Upper lobe of left lung (tissue), 6 donors: Measurements from ENCODE around the gene KNCN. TPM values are rescaled to one million over a fixed set of nuclear protein-coding genes. Genes with fewer than 3 reads are reported as not detected.

Experiments used
- ATAC-seq, 2 donors: fragments of 200-7000 bp; cut with Tn5 transposase; one replicate each; pipeline ENCODE4 v1.9.1; 2022; ENCODE audit warnings: mild to moderate bottlenecking in 2 of 2, moderate library complexity in 2 of 2; ENCODE audit not compliant: low FRiP score in 2 of 2
- DNase-seq, 2 donors: peaks; one replicate each; pipeline ENCODE4 v3.0.0-alpha.2; 2019 to 2020
- H3K27ac ChIP-seq, 4 donors: fragments of 200-600 bp; sonication (generic); one replicate each; pipeline ENCODE4 v1.5.1; 2016 to 2019
- H3K27me3 ChIP-seq, 4 donors: fragments of 200-600 bp; sonication (generic); one replicate each; pipeline ENCODE4 v1.5.1; 2017 to 2019
- H3K36me3 ChIP-seq, 4 donors: fragments of 200-600 bp; sonication (generic); one replicate each; pipeline ENCODE4 v1.5.1; 2016 to 2019
- H3K4me1 ChIP-seq, 4 donors: fragments of 200-600 bp; sonication (generic); one replicate each; pipeline ENCODE4 v1.5.1; 2018 to 2019
- H3K4me3 ChIP-seq, 4 donors: fragments of 200-600 bp; sonication (generic); one replicate each; pipeline ENCODE4 v1.5.1; 2017 to 2019; ENCODE audit warnings: mild to moderate bottlenecking in 2 of 4, moderate library complexity in 1 of 4
- H3K9me3 ChIP-seq, 4 donors: fragments of 200-600 bp; sonication (generic); one replicate each; pipeline ENCODE4 v1.5.1; 2018 to 2019
- CTCF ChIP-seq, 6 experiments: fragments of 450-650 bp in 4 of 6; fragments of 200-600 bp in 2 of 6; sonication (generic) in 2 of 6; IDR thresholded peaks; one replicate each; pipeline ENCODE4 v1.5.1; 2016 to 2019; ENCODE audit warnings: antibody characterized with exemption in 6 of 6
- EP300 ChIP-seq, 4 donors: sonication (generic); formaldehyde crosslinking; IDR thresholded peaks; one replicate each; pipeline ENCODE4 v1.5.1; 2017; ENCODE audit warnings: antibody characterized with exemption in 4 of 4, control low read depth in 2 of 4
- POLR2A ChIP-seq, 4 donors: fragments of 450-650 bp; IDR thresholded peaks; one replicate each; pipeline ENCODE4 v1.5.1; 2016 to 2017; ENCODE audit warnings: antibody characterized with exemption in 4 of 4, mild to moderate bottlenecking in 2 of 4
- POLR2AphosphoS5 ChIP-seq, 2 donors: sonication (generic); formaldehyde crosslinking; IDR thresholded peaks; one replicate each; pipeline ENCODE4 v1.5.1; 2017; ENCODE audit warnings: antibody characterized with exemption in 2 of 2
- WGBS, 2 donors: methylation state at CpG; one replicate each; pipeline ENCODE4 v1.1.5; 2017 to 2018; 5-methylcytosine and 5-hydroxymethylcytosine counted together
- total RNA-seq, 6 donors: library from RNA; depleted of rRNA in 4 of 6; stranded (reverse); fragments of >200 nt in 4 of 6; gene quantifications; one replicate each; pipeline versions ENCODE4 v1.1.0 to v1.2.1, GENCODE V29; 2016 to 2021
- donor health status: DM: no; HTN: no; CAD: no; lungs with moderate emphysema.
- donor health status: DM: no; HTN: yes; CAD: no; lungs with severe emphysema.

The KNCN gene
- total RNA-seq, 6 donors from 2014 or later, result not detected

- peak overlapping the region in 3 of 4 donors; percentile 38 to 48 (median 43) for H3K4me3 ChIP-seq
These were observed 18.8 kb downstream of the KNCN start for GRCh38 chr1:46532498-46533178.

GRCh38 chr1:46532095-46532494, 19.4 kb downstream of the KNCN start:
- no peak overlapping the region for H3K27ac ChIP-seq
- no peaks in the 10 kb centered on the region for H3K9me3 ChIP-seq
- H3K4me3 ChIP-seq, result no peak overlapping the region
- no peak for DNase-seq
- no peak for ATAC-seq
- TF ChIP-seq POLR2A (IDR thresholded peaks at IDR 0.05) (no peak), POLR2AphosphoS5 (IDR thresholded peaks at IDR 0.05) (no peak), EP300 (IDR thresholded peaks at IDR 0.05) (no peak), CTCF (IDR thresholded peaks at IDR 0.05) (no peak)
- H3K27me3 ChIP-seq, result peaks cover 0 to 2% (median 0%) of the 10 kb centered on the region in 4 donors
- WGBS, 2 donors, result 63 to 73% methylated on average over 3 of the region's 3 CpGs
- H3K4me1 ChIP-seq, result peaks cover 5 to 15% (median 6%) of the 10 kb centered on the region in 4 donors
- H3K36me3 ChIP-seq, result no peaks in the 10 kb centered on the region

More at GRCh38 chr1:46532498-46533178, 18.8 kb downstream of the KNCN start:
- TF ChIP-seq CTCF (IDR thresholded peaks at IDR 0.05) (peak; percentile 37 to 67 (median 60)), POLR2A (IDR thresholded peaks at IDR 0.05) (no peak)
- Histone ChIP-seq H3K27me3 (peaks cover 0 to 2% (median 0%) of the 10 kb centered on the region in 4 donors), H3K36me3 (no peaks in the 10 kb centered on the region), H3K4me1 (peaks cover 5 to 15% (median 6%) of the 10 kb centered on the region in 4 donors), H3K27ac (no peak overlapping the region), H3K9me3 (no peaks in the 10 kb centered on the region)
- peak; percentile 47 to 96 for DNase-seq
- ATAC-seq, result peak in 1 of 2 donors; percentile 83
- 1 to 11% methylated on average over 5 to 16 of the region's 31 CpGs for WGBS, 2 donors

GRCh38 chr1:46530791-46531409, 20.5 kb downstream of the KNCN start:
- 47 to 62% methylated on average over 6 of the region's 6 CpGs for WGBS, 2 donors
- H3K27ac ChIP-seq, result no peak overlapping the region
- no peaks in the 10 kb centered on the region for H3K9me3 ChIP-seq
- DNase-seq (no peak), ATAC-seq (no peak)
- H3K27me3 ChIP-seq, result peaks cover 0 to 2% (median 0%) of the 10 kb centered on the region in 4 donors
- H3K4me1 ChIP-seq, result peaks cover 5 to 15% (median 6%) of the 10 kb centered on the region in 4 donors
- no peak for TF ChIP-seq POLR2A (IDR thresholded peaks at IDR 0.05)
- no peak for TF ChIP-seq POLR2AphosphoS5 (IDR thresholded peaks at IDR 0.05)
- no peak for TF ChIP-seq CTCF (IDR thresholded peaks at IDR 0.05)
- no peak for TF ChIP-seq EP300 (IDR thresholded peaks at IDR 0.05)
- H3K4me3 ChIP-seq, result no peak overlapping the region
- H3K36me3 ChIP-seq, result no peaks in the 10 kb centered on the region

- 63 to 70% methylated on average over 2 to 3 of the region's 3 CpGs for WGBS, 2 donors
- Histone ChIP-seq H3K4me3 (no peak overlapping the region), H3K4me1 (peaks cover 5 to 15% (median 6%) of the 10 kb centered on the region in 4 donors), H3K9me3 (no peaks in the 10 kb centered on the region), H3K36me3 (no peaks in the 10 kb centered on the region), H3K27me3 (peaks cover 0 to 2% (median 0%) of the 10 kb centered on the region in 4 donors), H3K27ac (no peak overlapping the region)
- DNase-seq (no peak), ATAC-seq (no peak)
- TF ChIP-seq CTCF (IDR thresholded peaks at IDR 0.05) (no peak), POLR2A (IDR thresholded peaks at IDR 0.05) (no peak), EP300 (IDR thresholded peaks at IDR 0.05) (no peak)
These were observed 21.1 kb downstream of the KNCN start for GRCh38 chr1:46530311-46530710.
